ENCODE measurements around the gene RLN3. TPM values are rescaled to one million over a fixed set of nuclear protein-coding genes. Genes with fewer than 3 reads are reported as not detected.

The RLN3 gene
- total and polyA plus RNA-seq, 2 experiments from 2014 or later: not detected

DNA sequence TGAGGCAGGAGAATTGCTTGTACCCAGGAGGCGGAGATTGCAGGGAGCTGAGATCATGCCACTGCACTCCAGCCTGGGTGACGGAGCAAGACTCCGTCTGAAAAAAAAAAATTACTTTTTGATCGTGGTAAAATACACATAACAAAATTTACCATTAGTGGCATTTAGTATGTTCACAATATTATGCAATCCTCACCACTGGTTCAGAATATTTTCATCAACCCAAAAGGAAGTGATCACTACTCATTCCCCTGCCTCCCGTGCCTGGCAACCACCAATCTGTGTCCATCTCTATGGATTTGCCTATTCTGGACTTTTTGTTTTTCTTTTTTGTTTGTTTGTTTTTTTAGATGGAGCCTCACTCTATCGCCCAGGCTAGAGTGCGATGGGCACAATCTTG lies 35.2 kb downstream of the RLN3 start (continued):
- TF ChIP-seq REST (IDR thresholded peaks at IDR 0.05; ENCODE audit: unreplicated experiment) (no peak), STAT1 (IDR thresholded peaks at IDR 0.05; ENCODE audit: unreplicated experiment) (no peak)

DNA sequence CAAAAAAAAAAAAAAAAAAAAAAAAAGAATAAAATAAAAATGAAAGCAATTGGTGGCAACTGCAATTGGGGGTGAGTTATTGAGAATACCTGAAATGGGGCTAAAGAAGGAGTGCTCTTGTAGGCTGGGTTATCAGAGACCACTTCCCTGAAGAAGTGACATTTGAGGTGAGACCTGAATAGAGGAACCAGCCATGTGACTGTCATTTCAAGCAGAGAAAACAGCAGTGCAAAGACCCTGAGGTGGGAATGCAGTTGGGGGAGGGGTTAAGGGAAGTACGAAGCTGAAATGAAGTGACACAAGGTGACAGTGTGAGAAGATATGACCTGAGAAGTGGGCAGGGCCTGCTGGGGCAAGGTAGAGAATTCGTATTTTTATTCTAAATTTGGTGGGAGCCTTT lies 38.2 kb downstream of the RLN3 start:
- Histone ChIP-seq H3K36me3 (ENCODE audit: insufficient read depth) (no peaks in the 10 kb centered on the region), H3K4me2 (no peak overlapping the region), H2AFZ (no peak overlapping the region), H4K20me1 (replicated peaks; ENCODE audit: insufficient read depth) (no peaks in the 10 kb centered on the region), H3K4me1 (ENCODE audit: insufficient read depth) (0 out of 2 replicates have a peak, but pooled peaks cover 2% of the 10 kb centered on the region), H3K79me2 (replicated peaks; ENCODE audit: insufficient read depth) (no peaks in the 10 kb centered on the region), H3K4me3 (no peak overlapping the region), H3F3A (replicated peaks; ENCODE audit: low read depth) (0 out of 2 replicates have a peak, but pooled peaks cover 8% of the 10 kb centered on the region), H3K27ac (ENCODE audit: low read depth) (no peak overlapping the region), H3K9me2 (ENCODE audit: insufficient read depth) (no peaks in the 10 kb centered on the region), H3K27me3 (ENCODE audit: insufficient read depth) (peaks cover 8% of the 10 kb centered on the region; the same call in 1 of the 2 replicates)
- Mint-ChIP-seq H3K36me3 (ENCODE audit: low read depth) (no peaks in the 10 kb centered on the region), H3K9me3 (no peaks in the 10 kb centered on the region; the same call in 2 of the 3 replicates), H3K27me3 (ENCODE audit: insufficient read depth, low read depth, poor library complexity) (peaks cover 13% of the 10 kb centered on the region), H3K27ac (no peak overlapping the region), H3K4me1 (peaks cover 5% of the 10 kb centered on the region; the same call in 2 of the 3 replicates), H3K4me3 (no peak overlapping the region)
- no peak for ATAC-seq
- DNase-seq (ENCODE audit: low spot score): no peak
- TF ChIP-seq, protein P1, sequence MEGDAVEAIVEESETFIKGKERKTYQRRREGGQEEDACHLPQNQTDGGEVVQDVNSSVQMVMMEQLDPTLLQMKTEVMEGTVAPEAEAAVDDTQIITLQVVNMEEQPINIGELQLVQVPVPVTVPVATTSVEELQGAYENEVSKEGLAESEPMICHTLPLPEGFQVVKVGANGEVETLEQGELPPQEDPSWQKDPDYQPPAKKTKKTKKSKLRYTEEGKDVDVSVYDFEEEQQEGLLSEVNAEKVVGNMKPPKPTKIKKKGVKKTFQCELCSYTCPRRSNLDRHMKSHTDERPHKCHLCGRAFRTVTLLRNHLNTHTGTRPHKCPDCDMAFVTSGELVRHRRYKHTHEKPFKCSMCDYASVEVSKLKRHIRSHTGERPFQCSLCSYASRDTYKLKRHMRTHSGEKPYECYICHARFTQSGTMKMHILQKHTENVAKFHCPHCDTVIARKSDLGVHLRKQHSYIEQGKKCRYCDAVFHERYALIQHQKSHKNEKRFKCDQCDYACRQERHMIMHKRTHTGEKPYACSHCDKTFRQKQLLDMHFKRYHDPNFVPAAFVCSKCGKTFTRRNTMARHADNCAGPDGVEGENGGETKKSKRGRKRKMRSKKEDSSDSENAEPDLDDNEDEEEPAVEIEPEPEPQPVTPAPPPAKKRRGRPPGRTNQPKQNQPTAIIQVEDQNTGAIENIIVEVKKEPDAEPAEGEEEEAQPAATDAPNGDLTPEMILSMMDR (conservative IDR thresholded peaks at IDR 0.05; ENCODE audit: low read depth in 2 of 2): no peak
- TF ChIP-seq EZH2phosphoT487 (IDR thresholded peaks at IDR 0.05; ENCODE audit: unreplicated experiment) (no peak), JUNB (IDR thresholded peaks at IDR 0.05; ENCODE audit: unreplicated experiment) (no peak), ETS1 (IDR thresholded peaks at IDR 0.05) (no peak), ZNF114 (CRISPR knock-in tag; IDR thresholded peaks at IDR 0.05) (no peak), NANOG (IDR thresholded peaks at IDR 0.05; ENCODE audit: borderline replicate concordance) (no peak), EZH2 (IDR thresholded peaks at IDR 0.05; ENCODE audit: low read depth, unreplicated experiment) (no peak), REST (IDR thresholded peaks at IDR 0.05; ENCODE audit: unreplicated experiment) (no peak), STAT1 (IDR thresholded peaks at IDR 0.05; ENCODE audit: unreplicated experiment) (no peak), POLR2AphosphoS5 (IDR thresholded peaks at IDR 0.05; ENCODE audit: low read depth) (no peak), ZNF331 (CRISPR knock-in tag; IDR thresholded peaks at IDR 0.05; ENCODE audit: low read depth) (no peak), CREB1 (CRISPR knock-in tag; IDR thresholded peaks at IDR 0.05; ENCODE audit: low read depth) (no peak)
